Uterus (tissue), 4 donors: ENCODE results near the gene NASP. TPM values are rescaled to one million over a fixed set of nuclear protein-coding genes. Genes with fewer than 3 reads are reported as not detected.

ENCODE experiments used
- DNase-seq, 2 donors: peaks; one replicate each; pipeline ENCODE4 v3.0.0-alpha.2; 2019 to 2020
- H3K27ac ChIP-seq, 2 donors: fragments of 200-600 bp; sonication (generic); 1 replicate in 1 of 2; 2 replicates in 1 of 2; pipeline ENCODE4 v1.5.1; 2016 to 2018
- H3K27me3 ChIP-seq, 2 donors: fragments of 200-600 bp; sonication (generic); one replicate each; pipeline ENCODE4 v1.5.1; 2018 to 2019; ENCODE audit warnings: control low read depth in 1 of 2
- H3K36me3 ChIP-seq, 2 donors: fragments of 200-600 bp; sonication (generic); one replicate each; pipeline ENCODE4 v1.5.1; 2019; ENCODE audit warnings: control low read depth in 1 of 2
- H3K4me1 ChIP-seq, 2 donors: fragments of 200-600 bp; sonication (generic); one replicate each; pipeline ENCODE4 v1.5.1; 2018 to 2019; ENCODE audit warnings: control low read depth in 1 of 2
- H3K4me3 ChIP-seq, 2 donors: fragments of 200-600 bp; sonication (generic); 1 replicate in 1 of 2; 2 replicates in 1 of 2; pipeline ENCODE4 v1.5.1; 2018 to 2019; ENCODE audit warnings: mild to moderate bottlenecking in 1 of 2
- H3K9me3 ChIP-seq, 2 donors: fragments of 200-600 bp; sonication (generic); one replicate each; pipeline ENCODE4 v1.5.1; 2019; ENCODE audit warnings: control low read depth in 1 of 2
- CTCF ChIP-seq, 4 experiments: fragments of 200-600 bp in 2 of 4; fragments of 450-650 bp in 2 of 4; sonication (generic) in 2 of 4; IDR thresholded peaks; one replicate each; pipeline ENCODE4 v1.5.1; 2016 to 2019; ENCODE audit warnings: antibody characterized with exemption in 4 of 4, mild to moderate bottlenecking in 2 of 4, moderate library complexity in 1 of 4
- POLR2A ChIP-seq, 2 donors: fragments of 450-650 bp; IDR thresholded peaks; one replicate each; pipeline ENCODE4 v1.6.1; 2016; ENCODE audit warnings: antibody characterized with exemption in 2 of 2, mild to moderate bottlenecking in 1 of 2, moderate library complexity in 1 of 2
- intact Hi-C: fragments of 100-400 bp; cut with DNase I; formaldehyde crosslinking; loops from one replicate; pipeline ENCODE4 v1.15.1; 2023; ENCODE audit warnings: low total_unique reads
- total RNA-seq, 4 donors: library from RNA; depleted of rRNA in 3 of 4; stranded (reverse); fragments of >200 nt in 3 of 4; gene quantifications; one replicate each; pipeline versions ENCODE4 v1.1.0 to v1.2.4, GENCODE V29; 2014 to 2023
- donor health status: DM: yes; HTN: yes; CAD: no.

NASP gene
- total RNA-seq, 4 donors from 2014 or later, result 40.2 to 125 (median 81.0) TPM

GRCh38 chr1:45608175-45609156 is 24.6 kb downstream of the NASP start:
- intact Hi-C loops, result no loop called here
- no peak overlapping the region for H3K27ac ChIP-seq

GRCh38 chr1:45610589-45611226 is 26.9 kb downstream of the NASP start:
- no peak overlapping the region for H3K4me3 ChIP-seq
- no peaks in the 10 kb centered on the region for H3K9me3 ChIP-seq
- TF ChIP-seq POLR2A (IDR thresholded peaks at IDR 0.05), result no peak
- TF ChIP-seq CTCF (IDR thresholded peaks at IDR 0.05), result no peak
- H3K4me1 ChIP-seq, result no peaks in the 10 kb centered on the region
- no peaks in the 10 kb centered on the region for H3K36me3 ChIP-seq
- intact Hi-C loops, result no loop called here
- no peaks in the 10 kb centered on the region for H3K27me3 ChIP-seq
- no peak overlapping the region for H3K27ac ChIP-seq
- DNase-seq, result no peak

More at GRCh38 chr1:45608175-45609156, 24.6 kb downstream of the NASP start:
- Histone ChIP-seq H3K27me3 (no peaks in the 10 kb centered on the region), H3K9me3 (no peaks in the 10 kb centered on the region), H3K36me3 (no peaks in the 10 kb centered on the region), H3K4me3 (no peak overlapping the region), H3K4me1 (no peaks in the 10 kb centered on the region)
- DNase-seq, result no peak
- TF ChIP-seq CTCF (IDR thresholded peaks at IDR 0.05), result no peak
- no peak for TF ChIP-seq POLR2A (IDR thresholded peaks at IDR 0.05)

DNA sequence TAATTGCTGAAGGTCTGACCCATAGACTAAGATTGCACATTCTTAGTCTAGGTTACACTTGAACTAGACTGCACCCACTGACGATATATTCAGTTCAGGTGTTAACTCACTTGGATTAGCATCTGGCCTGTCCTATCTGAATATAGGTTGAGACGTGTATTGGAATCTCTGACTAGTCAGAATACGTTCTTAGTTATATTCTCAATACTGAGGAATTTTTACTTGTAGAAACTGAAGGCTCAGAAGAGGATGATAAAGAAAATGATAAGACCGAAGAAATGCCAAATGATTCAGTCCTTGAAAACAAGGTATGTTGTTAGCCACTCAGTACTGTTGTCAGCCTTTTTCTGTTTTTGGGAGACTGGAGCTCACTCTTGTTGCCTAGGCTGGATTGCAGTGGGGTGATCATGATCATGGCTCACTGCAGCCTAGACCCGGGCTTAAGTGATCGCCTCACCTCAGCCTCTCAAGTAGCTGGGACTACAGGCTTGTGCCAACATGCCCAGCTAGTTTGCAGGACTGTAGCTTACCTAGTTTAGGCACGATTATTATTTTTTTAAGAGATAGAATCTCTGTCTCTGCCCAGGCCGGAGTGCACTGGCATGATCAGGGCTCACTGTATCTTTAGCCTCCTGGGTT is 29.2 kb downstream of the NASP start:
- no peak overlapping the region for H3K4me3 ChIP-seq
- no peaks in the 10 kb centered on the region for H3K36me3 ChIP-seq
- no peaks in the 10 kb centered on the region for H3K27me3 ChIP-seq
- no peaks in the 10 kb centered on the region for H3K4me1 ChIP-seq
- intact Hi-C loops, result no loop called here
- TF ChIP-seq POLR2A (IDR thresholded peaks at IDR 0.05), result no peak
- TF ChIP-seq CTCF (IDR thresholded peaks at IDR 0.05), result no peak
- H3K27ac ChIP-seq, result no peak overlapping the region
- H3K9me3 ChIP-seq, result no peaks in the 10 kb centered on the region
- DNase-seq, result no peak

DNA sequence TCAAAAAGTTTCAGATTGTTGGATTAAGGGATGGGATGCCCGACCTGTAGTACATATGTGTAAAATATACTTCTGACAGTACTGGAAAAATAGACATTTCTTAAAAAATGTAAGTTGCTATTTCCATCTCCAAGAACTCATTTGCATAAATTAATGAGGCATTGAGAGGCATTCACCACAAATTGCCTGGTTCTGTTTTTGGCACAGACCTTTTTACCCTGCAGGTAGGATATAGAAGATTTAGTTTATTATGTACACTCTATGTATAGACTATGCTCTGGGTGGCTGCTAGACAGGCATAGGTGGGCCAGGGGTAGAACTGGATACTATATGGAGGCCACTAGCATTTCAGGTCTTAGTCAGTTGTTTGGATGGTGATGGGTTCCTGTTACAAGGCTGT is 32.0 kb downstream of the NASP start:
- no peak overlapping the region for H3K27ac ChIP-seq
- H3K9me3 ChIP-seq, result no peaks in the 10 kb centered on the region
- no peak for DNase-seq
- TF ChIP-seq CTCF (IDR thresholded peaks at IDR 0.05) (no peak), POLR2A (IDR thresholded peaks at IDR 0.05) (no peak)
- H3K4me3 ChIP-seq, result no peak overlapping the region
- H3K27me3 ChIP-seq, result no peaks in the 10 kb centered on the region
- intact Hi-C loops, result no loop called here
- no peaks in the 10 kb centered on the region for H3K4me1 ChIP-seq
- H3K36me3 ChIP-seq, result no peaks in the 10 kb centered on the region
